Activated gamma-delta T cell (primary cell): ENCODE results near the gene FRRS1L.

Experiments
- DNase-seq: peaks from one replicate; lab custom pipeline; 2025; lab: John Stamatoyannopoulos, UW

FRRS1L gene

GRCh38 chr9:109101810-109102209 lies 65.2 kb downstream of the FRRS1L start:
- no peak for DNase-seq

- no peak for DNase-seq
Measured at GRCh38 chr9:109101202-109101595, 65.8 kb downstream of the FRRS1L start.

DNA sequence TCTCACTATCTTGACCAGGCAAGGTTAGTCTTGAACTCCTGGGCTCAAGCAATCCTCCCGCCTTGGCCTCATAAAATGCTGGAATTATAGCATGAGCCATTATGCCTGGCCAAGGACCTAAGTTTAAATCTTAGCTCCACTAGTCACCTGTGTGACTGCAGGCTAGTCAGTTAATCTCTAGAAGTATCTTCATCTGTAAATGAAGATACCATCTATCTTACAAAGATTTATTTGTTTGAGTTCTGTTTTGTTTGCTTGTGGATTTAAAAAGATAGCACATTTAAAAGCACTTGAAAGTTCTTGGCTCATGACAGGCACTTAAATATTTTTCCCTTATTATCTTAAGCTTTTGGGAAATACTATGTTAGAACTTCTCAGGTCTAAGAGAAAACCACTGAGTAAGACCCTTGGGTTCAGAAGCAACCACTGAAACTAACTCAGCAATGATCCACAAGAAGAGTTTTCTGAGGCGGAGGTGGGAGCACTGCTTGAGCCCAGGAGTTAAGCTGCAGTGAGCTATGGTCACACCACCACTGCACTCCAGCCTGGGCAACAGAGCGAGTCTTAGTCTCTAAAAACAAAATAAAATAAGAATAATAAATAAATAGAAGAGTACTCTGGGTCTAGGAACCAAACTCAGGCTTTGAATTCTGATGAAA lies 66.4 kb downstream of the FRRS1L start:
- no peak for DNase-seq

DNA sequence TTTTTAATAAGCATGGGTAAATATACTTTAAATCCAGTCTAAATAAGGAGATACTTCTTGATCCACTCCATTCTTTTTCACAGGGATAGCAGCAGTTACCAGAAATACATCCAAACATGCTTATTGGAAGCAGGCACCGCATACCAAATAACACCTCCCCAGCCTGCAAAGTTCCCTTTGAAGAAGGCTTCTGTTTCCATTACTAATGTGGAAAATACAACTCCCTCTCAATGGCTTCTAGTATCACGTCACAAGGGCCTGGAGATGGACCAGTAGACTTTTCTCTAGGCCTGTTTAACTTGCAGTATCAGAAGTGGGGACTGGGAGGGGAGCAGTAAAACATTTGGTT lies 68.1 kb downstream of the FRRS1L start:
- DNase-seq, result no peak

GRCh38 chr9:109098171-109098959 lies 68.7 kb downstream of the FRRS1L start:
- DNase-seq, result no peak

DNA sequence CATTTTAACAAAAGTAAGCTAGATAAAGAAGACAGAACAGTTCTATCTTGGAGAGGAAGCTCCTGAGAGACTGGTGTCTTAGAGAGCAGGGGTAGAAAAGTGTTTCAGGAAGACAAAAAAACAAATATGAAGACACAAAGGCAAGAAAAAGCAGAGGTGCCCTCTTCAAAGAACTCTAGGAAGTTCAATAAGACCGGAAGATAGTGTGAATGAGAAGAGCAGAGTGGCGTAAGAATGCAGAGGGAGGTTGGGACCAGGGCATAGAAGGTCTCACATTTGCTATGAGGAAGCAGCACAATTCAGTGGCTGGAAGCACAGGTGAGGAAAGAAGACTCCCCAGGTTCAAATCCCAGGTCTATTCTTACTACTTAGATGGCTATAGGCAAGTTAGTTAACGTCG lies 69.9 kb downstream of the FRRS1L start:
- no peak for DNase-seq

DNA sequence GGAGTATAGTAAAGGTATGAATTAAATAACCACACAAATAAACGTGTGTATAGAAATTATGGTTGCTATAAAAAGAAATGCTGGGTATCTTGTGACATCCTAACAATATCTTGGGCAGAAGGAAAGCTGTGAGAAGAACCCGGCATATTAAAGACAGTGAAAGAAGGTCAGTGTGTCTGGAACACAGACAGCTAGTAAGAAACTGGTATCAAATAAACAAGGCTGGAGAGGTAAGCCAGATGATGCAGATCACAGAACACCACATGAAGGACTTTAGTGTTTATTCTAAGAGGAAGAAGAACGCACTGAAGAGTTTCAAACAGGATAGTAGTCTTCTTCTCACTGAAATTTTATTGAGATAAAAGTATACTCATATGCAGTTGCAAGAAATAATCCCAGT lies 71.7 kb downstream of the FRRS1L start:
- DNase-seq, result no peak

DNA sequence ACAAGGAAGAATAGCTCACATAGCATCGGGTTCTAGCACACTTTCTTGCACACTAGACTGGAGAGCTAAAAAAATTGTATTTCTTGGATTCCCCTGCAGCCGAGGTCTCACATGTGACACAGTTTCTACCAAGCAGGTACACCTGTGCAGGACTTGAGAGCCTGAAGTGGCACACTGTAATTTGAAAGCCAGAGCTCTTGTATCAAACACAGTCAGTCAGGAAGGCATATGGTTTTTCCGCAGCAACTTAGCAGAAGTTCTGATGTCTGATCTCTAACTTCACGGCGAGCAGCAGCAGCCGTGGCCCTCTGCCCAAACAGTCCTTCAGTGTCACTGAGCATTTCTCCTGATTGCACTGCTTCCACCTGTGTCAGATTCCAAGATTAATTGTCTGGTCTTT lies 72.8 kb downstream of the FRRS1L start:
- no peak for DNase-seq

DNA sequence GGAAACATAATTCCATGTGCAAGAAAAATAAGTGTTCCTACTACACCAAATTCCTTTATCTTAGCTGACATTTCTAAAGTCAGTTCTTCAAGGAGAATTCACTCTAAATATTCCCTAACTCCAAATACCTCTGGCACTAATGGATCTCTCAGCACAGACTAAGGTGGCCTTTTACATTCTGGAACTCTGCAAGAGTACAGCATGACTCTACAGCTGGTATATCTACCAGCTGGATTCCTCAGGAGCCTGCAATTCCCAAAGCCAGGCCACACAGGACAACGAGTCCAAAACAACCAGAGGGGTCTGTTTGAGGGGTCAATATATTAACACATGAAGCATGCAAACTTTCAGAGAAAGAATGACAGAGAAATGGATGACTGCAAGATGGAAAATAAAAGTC lies 74.5 kb downstream of the FRRS1L start:
- no peak for DNase-seq

- DNase-seq, result no peak
Measured at GRCh38 chr9:109092051-109092580, 74.9 kb downstream of the FRRS1L start.

- no peak for DNase-seq
Measured at GRCh38 chr9:109088221-109088620, 78.8 kb downstream of the FRRS1L start.

DNA sequence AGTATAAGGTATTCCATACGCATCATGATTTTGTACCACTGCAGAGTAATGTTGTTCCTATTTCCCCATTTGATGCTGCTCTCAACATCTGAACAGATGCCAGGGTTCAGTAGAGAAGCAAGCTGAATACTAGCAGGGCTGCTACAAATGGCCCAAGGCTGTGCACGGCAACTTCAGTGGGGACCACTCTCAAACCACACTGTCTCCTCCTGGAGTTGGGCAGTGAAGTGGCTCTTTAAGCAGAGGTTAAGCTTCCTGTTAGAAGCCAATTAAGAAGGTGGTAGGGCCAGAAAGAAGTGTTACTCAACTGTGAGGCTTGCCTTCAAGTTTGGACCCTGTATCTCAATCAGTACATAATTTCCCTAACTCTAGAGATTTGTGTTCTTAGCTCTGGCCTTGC lies 79.3 kb downstream of the FRRS1L start:
- DNase-seq, result no peak

DNA sequence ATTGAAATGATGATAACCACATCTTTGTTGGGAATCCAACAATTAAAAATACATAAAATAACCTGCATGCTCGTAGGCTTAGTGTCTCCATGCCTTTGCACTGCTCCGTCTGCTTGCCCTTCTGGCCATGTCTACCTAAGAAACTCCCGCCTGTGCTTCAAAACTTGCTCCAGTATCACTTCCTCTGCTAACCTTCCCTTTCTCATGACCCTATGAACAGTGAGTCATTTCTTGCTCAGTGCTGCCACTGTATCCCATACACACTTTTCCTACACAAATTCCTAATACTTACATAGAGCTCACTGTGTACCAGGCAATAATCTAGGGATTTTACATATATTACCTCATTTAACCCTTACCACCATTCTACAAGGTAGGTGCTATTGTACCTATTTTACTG lies 80.8 kb downstream of the FRRS1L start:
- DNase-seq, result no peak

DNA sequence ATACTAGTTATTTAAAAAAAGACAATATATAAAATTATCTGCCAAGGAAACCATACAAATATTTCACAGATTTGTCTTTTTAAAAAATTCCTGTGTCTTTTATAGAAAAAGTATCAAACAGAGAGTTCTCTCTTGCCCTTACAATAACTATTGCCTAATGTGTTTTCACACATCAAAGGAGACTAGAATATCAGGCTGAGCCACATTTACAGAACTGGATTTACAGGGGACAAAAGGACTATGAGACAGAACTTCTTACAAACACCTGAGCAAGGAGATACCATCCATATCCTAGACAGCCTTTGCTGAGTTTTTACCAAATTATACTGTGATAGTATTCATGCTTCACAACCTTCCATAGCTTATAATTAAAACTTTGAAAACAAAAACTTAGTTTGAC lies 81.5 kb downstream of the FRRS1L start:
- DNase-seq, result no peak

- no peak for DNase-seq
Measured at GRCh38 chr9:109083813-109084405, 83.1 kb downstream of the FRRS1L start.

DNA sequence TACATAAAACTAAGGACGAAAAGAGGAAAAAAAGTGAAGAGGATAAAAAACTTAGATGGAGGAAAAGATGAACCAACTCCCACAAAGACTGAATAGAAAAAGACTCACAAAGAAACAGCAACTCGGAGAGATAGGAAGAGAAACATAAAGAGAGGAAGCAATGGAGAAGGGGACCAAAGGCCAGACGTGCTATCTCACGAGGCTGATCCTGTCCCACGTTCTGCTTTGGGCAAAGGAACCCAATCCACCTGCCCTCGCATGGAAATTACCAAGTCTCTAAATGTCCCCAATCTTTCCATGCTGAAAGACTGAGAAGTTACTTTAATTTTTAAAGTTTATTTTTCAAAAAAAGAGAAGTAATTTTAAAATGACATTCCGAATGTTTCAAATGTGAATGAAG lies 83.9 kb downstream of the FRRS1L start:
- no peak for DNase-seq

DNA sequence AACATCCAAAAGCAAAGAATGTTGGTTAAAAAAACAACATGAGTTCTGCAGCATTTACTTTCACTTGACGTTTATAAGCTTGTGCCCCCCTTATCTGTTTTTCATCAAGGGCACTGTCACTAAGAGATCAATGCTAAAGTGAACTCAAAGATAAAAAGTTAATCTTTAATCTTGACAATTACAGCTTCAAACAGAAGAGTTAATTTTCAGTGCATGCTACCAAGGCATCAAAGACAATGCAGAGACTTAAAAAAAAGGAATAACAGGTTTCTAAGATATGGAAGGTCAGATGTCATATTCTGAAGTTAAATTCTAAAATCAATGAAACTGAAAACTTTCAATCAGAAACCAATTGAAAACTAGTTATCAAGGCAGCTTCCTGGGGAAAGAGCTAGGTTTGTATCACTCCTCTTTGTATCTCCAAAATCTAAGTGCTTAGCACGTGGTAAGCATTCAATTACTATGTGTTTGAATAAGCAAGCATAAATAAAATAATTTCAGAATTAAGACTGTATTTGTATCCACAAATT lies 84.9 kb downstream of the FRRS1L start:
- DNase-seq, result no peak
